ENCODE measurements around the gene HLA-DRA. TPM values are rescaled to one million over a fixed set of nuclear protein-coding genes. Genes with fewer than 3 reads are reported as not detected.
A peak's percentile ranks its signal among the peaks of the same experiment; 100 is the strongest.

Gene HLA-DRA
- total RNA-seq: 10 to 100 TPM; 23.4 to 50.2 TPM
- 626 TPM for polyA plus RNA-seq (ENCODE audit: insufficient read depth, low read depth, low replicate concordance)
- long read RNA-seq, donor 1, transcript HLA-DRA-202 (5 exons, 1,280 nt): major isoform, 45 of 51 reads
- long read RNA-seq, donor 1, partial matches to known transcripts: 6 of 51 reads
- long read RNA-seq, donor 1, other reads (novel, unspliced or antisense): 0 of 51 reads
- long read RNA-seq, donor 2, transcript HLA-DRA-202 (5 exons, 1,280 nt): major isoform, 21 of 21 reads
- long read RNA-seq, donor 2, partial matches to known transcripts: 0 of 21 reads
- long read RNA-seq, donor 2, other reads (novel, unspliced or antisense): 0 of 21 reads

DNA sequence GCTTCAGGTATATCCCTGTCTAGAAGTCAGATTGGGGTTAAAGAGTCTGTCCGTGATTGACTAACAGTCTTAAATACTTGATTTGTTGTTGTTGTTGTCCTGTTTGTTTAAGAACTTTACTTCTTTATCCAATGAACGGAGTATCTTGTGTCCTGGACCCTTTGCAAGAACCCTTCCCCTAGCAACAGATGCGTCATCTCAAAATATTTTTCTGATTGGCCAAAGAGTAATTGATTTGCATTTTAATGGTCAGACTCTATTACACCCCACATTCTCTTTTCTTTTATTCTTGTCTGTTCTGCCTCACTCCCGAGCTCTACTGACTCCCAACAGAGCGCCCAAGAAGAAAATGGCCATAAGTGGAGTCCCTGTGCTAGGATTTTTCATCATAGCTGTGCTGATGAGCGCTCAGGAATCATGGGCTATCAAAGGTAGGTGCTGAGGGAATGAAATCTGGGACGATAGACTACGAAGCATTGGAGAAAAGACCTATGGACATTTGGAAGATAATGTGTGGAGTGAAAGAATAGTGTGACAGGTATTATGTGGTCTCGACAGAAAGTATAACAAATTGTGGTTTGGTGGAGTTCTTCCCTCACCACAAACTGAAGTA is at the start of gene HLA-DRA:
HLA-DRA (plus strand) TSS at position 286 of the 613 bp plus-strand sequence; CDS start at position 350, 64 bp downstream.
- no peaks in the 10 kb centered on the region for H3K36me3 ChIP-seq (ENCODE audit: low read depth, missing control alignments)
- TF ChIP-seq, protein P1, sequence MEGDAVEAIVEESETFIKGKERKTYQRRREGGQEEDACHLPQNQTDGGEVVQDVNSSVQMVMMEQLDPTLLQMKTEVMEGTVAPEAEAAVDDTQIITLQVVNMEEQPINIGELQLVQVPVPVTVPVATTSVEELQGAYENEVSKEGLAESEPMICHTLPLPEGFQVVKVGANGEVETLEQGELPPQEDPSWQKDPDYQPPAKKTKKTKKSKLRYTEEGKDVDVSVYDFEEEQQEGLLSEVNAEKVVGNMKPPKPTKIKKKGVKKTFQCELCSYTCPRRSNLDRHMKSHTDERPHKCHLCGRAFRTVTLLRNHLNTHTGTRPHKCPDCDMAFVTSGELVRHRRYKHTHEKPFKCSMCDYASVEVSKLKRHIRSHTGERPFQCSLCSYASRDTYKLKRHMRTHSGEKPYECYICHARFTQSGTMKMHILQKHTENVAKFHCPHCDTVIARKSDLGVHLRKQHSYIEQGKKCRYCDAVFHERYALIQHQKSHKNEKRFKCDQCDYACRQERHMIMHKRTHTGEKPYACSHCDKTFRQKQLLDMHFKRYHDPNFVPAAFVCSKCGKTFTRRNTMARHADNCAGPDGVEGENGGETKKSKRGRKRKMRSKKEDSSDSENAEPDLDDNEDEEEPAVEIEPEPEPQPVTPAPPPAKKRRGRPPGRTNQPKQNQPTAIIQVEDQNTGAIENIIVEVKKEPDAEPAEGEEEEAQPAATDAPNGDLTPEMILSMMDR (IDR thresholded peaks at IDR 0.05): no peak
- TF ChIP-seq POLR2A (IDR thresholded peaks at IDR 0.05): no peak
- no peaks in the 10 kb centered on the region for H3K4me1 ChIP-seq
- WGBS, 2 donors: 19 to 29% methylated on average over 9 of the region's 9 CpGs
- H3K4me3 ChIP-seq: peak within 1 kb of the TSS in 1 of 2 donors; percentile 22
- intact Hi-C loops (cut with DNase I; ENCODE audit: low total_unique reads): no loop called here
- DNase-seq: no peak
- no peaks in the 10 kb centered on the region for H3K9me3 ChIP-seq
- H3K27ac ChIP-seq: peak within 1 kb of the TSS; percentile 11 to 62
- no peaks in the 10 kb centered on the region for H3K27me3 ChIP-seq

DNA sequence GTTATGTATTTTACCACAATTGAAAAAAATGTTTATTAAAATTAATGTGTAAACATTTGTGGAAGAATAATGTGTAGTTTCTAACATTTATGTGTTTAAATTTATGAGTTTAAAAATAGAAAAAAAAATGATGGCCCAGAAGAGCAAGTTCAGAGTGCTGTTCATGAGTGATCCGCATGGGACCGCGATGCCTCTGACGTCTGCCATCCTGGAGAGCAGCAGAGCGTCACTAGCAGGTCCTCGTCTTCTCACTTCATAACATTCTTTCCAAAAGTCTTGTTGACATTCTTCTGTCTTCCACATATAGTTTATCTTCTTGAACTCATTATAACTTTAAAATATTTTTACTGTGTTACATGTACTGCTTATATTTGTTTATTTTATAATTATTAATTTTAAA is 48.2 kb upstream of the HLA-DRA start:
- no peaks in the 10 kb centered on the region for H3K27me3 ChIP-seq
- 95 to 96% methylated on average over 6 of the region's 6 CpGs for WGBS, 2 donors
- H3K9me3 ChIP-seq: no peaks in the 10 kb centered on the region
- no peak overlapping the region for H3K4me3 ChIP-seq
- DNase-seq: no peak
- H3K4me1 ChIP-seq: no peaks in the 10 kb centered on the region
- no peak overlapping the region for H3K27ac ChIP-seq
- H3K36me3 ChIP-seq (ENCODE audit: low read depth, missing control alignments): no peaks in the 10 kb centered on the region
- intact Hi-C loops (cut with DNase I; ENCODE audit: low total_unique reads): no loop called here
- TF ChIP-seq POLR2A (IDR thresholded peaks at IDR 0.05): no peak
- TF ChIP-seq, protein P1 (IDR thresholded peaks at IDR 0.05): no peak

DNA sequence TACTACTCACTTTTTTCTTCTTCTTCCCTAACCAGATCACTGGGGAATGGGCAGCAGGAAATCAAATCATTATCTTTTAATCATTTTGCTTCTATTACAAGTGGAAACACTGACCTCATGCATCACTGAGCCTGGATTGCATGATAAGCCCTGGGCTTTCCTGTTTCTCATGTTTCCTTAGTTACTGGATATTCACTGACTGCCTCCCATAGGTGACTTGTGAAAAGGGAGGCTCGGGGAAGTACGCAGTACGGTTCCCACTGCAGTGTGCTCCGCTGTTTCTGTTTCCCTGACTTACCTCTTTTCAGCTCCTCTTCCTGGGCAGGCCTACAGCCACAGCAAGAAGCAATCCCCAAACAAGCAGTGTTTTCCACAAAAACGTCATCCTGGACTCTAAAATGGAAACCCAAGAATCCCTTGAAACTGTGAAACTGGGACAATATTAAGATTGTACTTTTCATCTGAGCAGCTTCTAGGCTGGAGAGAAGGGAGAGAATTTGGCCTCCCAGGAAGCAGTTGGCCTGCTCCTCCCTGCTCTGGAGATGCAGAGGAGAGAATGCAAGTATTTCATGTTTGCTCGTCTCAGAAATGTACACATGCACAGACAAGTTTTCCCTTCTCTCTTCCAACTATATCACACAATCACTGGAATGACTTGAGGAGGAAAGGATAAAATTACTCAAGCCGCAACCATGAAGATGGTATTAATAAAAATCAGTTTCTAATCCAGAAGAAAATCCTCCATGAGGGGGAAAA is 45.8 kb upstream of the HLA-DRA start:
- intact Hi-C loops (cut with DNase I; ENCODE audit: low total_unique reads): no loop called here
- DNase-seq: no peak
- no peaks in the 10 kb centered on the region for H3K4me1 ChIP-seq

DNA sequence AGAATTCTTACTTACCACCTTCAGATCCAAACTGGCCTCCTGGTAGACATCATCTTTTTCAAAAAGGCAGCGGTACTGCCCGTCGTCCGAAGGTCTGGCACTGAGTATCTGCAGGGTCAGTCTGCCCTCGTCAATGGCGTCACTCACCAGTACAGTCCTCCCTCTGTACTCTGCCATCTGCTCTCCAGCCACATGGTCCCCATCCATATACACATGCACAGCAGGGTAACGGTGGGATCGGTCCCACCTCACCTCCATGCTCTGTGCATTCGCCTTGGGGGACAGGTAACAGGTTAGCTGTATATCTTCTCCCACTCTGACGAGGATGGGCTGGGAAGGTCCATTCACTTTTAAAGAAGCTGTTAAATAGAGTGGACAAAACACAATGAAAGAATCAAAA is 43.7 kb upstream of the HLA-DRA start:
- Histone ChIP-seq H3K27me3 (no peaks in the 10 kb centered on the region), H3K4me1 (no peaks in the 10 kb centered on the region), H3K4me3 (no peak overlapping the region), H3K27ac (no peak overlapping the region), H3K9me3 (no peaks in the 10 kb centered on the region), H3K36me3 (ENCODE audit: low read depth, missing control alignments) (no peaks in the 10 kb centered on the region)
- DNase-seq: no peak
- intact Hi-C loops (cut with DNase I; ENCODE audit: low total_unique reads): no loop called here
- TF ChIP-seq, protein P1 (IDR thresholded peaks at IDR 0.05): no peak
- no peak for TF ChIP-seq POLR2A (IDR thresholded peaks at IDR 0.05)
- WGBS, 2 donors: 93 to 95% methylated on average over 10 of the region's 10 CpGs

More for the DNA sequence above, 45.8 kb upstream of the HLA-DRA start:
- WGBS, 2 donors: 75 to 79% methylated on average over 7 of the region's 7 CpGs
- no peaks in the 10 kb centered on the region for H3K9me3 ChIP-seq
- H3K4me3 ChIP-seq: no peak overlapping the region
- no peak overlapping the region for H3K27ac ChIP-seq
- H3K36me3 ChIP-seq (ENCODE audit: low read depth, missing control alignments): no peaks in the 10 kb centered on the region
- TF ChIP-seq POLR2A (IDR thresholded peaks at IDR 0.05): no peak
- TF ChIP-seq, protein P1 (IDR thresholded peaks at IDR 0.05): no peak
- H3K27me3 ChIP-seq: no peaks in the 10 kb centered on the region

Data from testis (tissue), 5 donors.